GM04503 (cell line): ENCODE results near the gene ANKRD63.

ENCODE experiments used
- DNase-seq: peaks from one replicate; pipeline ENCODE4 v3.0.0-alpha.2; 2012; ENCODE audit warnings: low read depth

ANKRD63 gene

DNA sequence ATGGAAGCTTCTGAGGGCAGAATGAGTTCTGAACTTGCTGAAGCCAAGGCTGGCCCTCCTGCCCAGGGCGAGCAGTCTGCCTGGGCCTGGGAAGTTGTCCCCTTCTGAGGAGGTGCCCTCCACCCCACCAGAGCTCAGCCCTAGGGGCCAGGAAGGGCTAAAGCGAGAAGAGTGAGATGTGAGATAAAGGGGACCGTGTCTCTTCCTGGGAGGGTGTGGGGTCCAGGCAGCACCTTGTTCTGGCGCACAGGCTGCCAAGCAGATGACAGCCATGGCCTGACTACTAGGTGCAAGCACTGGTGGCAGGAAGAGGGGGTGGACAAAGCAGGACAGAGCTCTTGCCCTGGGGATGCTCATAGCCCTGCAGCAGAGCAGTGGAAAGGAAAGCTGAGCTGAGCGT lies 40.3 kb downstream of the ANKRD63 start:
- DNase-seq = no peak

GRCh38 chr15:40242213-40242599 lies 40.7 kb downstream of the ANKRD63 start:
- no peak for DNase-seq

GRCh38 chr15:40241269-40242212 lies 41.3 kb downstream of the ANKRD63 start:
- DNase-seq = no peak

- no peak for DNase-seq
Observed at GRCh38 chr15:40240619-40241221, 42.1 kb downstream of the ANKRD63 start.

DNA sequence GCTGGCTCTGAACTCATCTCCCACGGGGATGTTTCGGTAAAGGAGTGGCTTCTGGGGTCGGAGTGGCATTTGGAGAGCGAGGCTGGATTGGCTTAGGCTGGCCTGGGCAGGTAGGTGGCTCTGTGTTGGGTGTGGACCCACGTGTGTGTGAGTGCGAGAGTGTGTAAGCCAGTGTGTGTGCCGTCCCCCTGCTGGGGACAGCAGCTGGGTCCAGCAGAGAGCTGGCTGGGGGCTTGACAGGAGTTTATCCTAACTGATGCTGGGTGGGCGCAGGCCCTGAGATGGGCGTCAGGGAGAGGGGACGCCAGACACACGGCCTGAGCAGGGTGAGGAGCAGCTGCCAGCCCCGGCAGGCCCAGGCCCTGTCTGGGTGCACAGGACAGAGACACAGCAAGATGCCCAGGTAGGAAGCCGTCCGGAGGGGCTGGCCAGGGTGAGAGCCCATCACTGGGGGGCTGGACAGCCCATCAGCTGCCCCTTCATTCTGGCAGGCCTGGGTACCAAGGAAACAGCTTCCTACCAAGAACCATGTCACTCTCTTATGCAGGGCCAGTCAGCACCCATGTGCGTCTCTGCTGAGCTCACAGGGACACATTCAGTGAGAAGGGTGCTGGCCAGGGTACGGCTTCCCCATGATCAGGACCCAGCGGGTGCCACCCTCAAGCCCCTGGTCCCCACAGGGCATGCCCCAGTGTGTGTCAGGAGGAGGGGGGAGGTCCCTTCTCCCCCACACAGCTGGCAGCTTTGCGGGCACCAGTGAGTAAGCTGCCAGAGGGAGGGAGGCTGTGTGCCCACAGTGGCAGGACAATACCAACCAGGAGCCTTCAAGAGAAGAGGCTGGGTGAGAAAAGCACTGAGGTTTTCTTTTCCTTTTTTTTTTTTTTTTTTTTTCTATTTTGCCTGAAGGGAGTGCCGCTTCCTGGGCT lies 42.9 kb downstream of the ANKRD63 start:
- DNase-seq = no peak

GRCh38 chr15:40239404-40239692 lies 43.5 kb downstream of the ANKRD63 start:
- no peak for DNase-seq

- no peak for DNase-seq
Observed at GRCh38 chr15:40238532-40239403, 44.1 kb downstream of the ANKRD63 start, which contains the start of gene PAK6. TSS of gene PAK6 (plus strand) at chr15:40239063. CDS start at chr15:40264786, 25,723 bp downstream.

GRCh38 chr15:40235201-40235885 lies 47.5 kb downstream of the ANKRD63 start:
- DNase-seq = no peak

- DNase-seq = no peak
Observed at GRCh38 chr15:40234783-40235182, 48.1 kb downstream of the ANKRD63 start.

DNA sequence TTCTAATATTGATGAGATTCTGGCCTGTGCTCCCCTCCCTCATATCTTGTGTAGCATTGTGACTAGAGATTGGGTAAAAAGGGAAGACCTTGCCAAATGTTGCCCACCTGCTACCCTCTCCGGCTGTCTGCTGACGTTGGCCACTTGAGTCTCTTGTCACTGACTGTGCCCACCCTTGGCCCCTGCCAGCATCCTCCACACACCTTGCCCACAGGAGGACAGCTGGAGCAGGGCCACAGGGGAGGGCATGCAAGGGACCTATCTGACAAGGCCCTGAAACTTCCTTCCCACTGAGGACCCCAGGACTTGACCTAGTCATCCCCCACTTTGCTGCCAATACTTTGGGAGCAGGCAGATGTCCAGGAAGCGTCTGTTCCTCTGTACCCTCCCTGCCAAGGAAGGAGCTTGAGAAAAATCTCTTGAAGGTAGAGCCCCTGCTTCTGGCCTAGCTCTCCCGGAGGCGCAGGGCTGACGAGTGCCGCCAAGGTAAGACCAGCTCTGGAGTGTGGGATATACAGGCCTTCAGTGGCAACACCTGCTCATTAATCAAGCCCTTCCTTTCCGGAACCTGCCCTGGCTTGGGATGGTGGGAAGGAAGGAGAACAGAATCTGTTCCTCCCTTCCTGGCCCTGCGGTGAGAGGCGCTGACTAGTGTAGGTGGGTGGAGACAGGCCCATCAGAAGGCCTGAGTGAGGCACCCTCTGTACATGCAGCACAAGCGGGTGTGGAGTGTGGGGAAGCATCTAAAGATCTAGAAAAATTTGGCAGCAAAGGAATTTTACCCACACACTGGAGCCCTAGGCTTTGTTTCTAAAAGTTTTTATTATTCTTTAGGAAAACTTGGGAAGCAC lies 48.9 kb downstream of the ANKRD63 start:
- no peak for DNase-seq

- DNase-seq = no peak
Observed at GRCh38 chr15:40232625-40233070, 50.2 kb downstream of the ANKRD63 start.
